ENCODE results near the gene SNAI3. TPM values are rescaled to one million over a fixed set of nuclear protein-coding genes. Genes with fewer than 3 reads are reported as not detected.

Gene SNAI3
- total RNA-seq, 4 donors from 2014 or later, result 0.23 to 0.95 TPM; not detected in 2

GRCh38 chr16:88645455-88645854, 40.9 kb downstream of the SNAI3 start:
- H3K27ac ChIP-seq, result no peak overlapping the region
- no peak for DNase-seq
- H3K4me1 ChIP-seq, result peaks cover 0 to 14% (median 13%) of the 10 kb centered on the region in 3 donors
- TF ChIP-seq, protein P1, sequence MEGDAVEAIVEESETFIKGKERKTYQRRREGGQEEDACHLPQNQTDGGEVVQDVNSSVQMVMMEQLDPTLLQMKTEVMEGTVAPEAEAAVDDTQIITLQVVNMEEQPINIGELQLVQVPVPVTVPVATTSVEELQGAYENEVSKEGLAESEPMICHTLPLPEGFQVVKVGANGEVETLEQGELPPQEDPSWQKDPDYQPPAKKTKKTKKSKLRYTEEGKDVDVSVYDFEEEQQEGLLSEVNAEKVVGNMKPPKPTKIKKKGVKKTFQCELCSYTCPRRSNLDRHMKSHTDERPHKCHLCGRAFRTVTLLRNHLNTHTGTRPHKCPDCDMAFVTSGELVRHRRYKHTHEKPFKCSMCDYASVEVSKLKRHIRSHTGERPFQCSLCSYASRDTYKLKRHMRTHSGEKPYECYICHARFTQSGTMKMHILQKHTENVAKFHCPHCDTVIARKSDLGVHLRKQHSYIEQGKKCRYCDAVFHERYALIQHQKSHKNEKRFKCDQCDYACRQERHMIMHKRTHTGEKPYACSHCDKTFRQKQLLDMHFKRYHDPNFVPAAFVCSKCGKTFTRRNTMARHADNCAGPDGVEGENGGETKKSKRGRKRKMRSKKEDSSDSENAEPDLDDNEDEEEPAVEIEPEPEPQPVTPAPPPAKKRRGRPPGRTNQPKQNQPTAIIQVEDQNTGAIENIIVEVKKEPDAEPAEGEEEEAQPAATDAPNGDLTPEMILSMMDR (IDR thresholded peaks at IDR 0.05), result no peak
- H3K27me3 ChIP-seq, result peaks cover 0 to 9% (median 2%) of the 10 kb centered on the region in 4 donors
- H3K9me3 ChIP-seq, result no peaks in the 10 kb centered on the region
- intact Hi-C loops (cut with DNase I), result no loop called here
- H3K4me3 ChIP-seq, result no peak overlapping the region
- 92 to 98% methylated on average over 10 to 12 of the region's 16 CpGs for WGBS, 2 donors
- H3K36me3 ChIP-seq, result peaks cover 0 to 21% (median 0%) of the 10 kb centered on the region in 3 donors

GRCh38 chr16:88643644-88643932, 42.7 kb downstream of the SNAI3 start:
- 78% methylated on average over 4 of the region's 9 CpGs; no CpG with 5 or more reads in 1 of the 2 donors for WGBS, 2 donors
- Histone ChIP-seq H3K4me3 (no peak overlapping the region), H3K4me1 (peaks cover 0 to 12% (median 9%) of the 10 kb centered on the region in 3 donors), H3K27ac (no peak overlapping the region), H3K36me3 (peaks cover 0 to 21% (median 0%) of the 10 kb centered on the region in 3 donors), H3K9me3 (no peaks in the 10 kb centered on the region), H3K27me3 (peaks cover 8 to 28% (median 12%) of the 10 kb centered on the region in 4 donors)
- TF ChIP-seq POLR2A (IDR thresholded peaks at IDR 0.05), result no peak
- TF ChIP-seq, protein P1 (IDR thresholded peaks at IDR 0.05), result no peak
- DNase-seq, result no peak
- intact Hi-C loops (cut with DNase I), result no loop called here

- no peak overlapping the region for H3K4me3 ChIP-seq
- intact Hi-C loops (cut with DNase I), result no loop called here
- peaks cover 3 to 18% (median 13%) of the 10 kb centered on the region in 3 donors for H3K4me1 ChIP-seq
- TF ChIP-seq, protein P1 (IDR thresholded peaks at IDR 0.05), result no peak
- TF ChIP-seq POLR2A (IDR thresholded peaks at IDR 0.05), result no peak
- H3K9me3 ChIP-seq, result no peaks in the 10 kb centered on the region
- H3K27ac ChIP-seq, result no peak overlapping the region
- 69 to 72% methylated on average over 13 to 35 of the region's 58 CpGs for WGBS, 2 donors
- H3K36me3 ChIP-seq, result peaks cover 0 to 21% (median 0%) of the 10 kb centered on the region in 3 donors
- DNase-seq, result no peak
- peaks cover 13 to 33% (median 16%) of the 10 kb centered on the region in 4 donors for H3K27me3 ChIP-seq
These were observed 43.2 kb downstream of the SNAI3 start for GRCh38 chr16:88642881-88643643.

DNA sequence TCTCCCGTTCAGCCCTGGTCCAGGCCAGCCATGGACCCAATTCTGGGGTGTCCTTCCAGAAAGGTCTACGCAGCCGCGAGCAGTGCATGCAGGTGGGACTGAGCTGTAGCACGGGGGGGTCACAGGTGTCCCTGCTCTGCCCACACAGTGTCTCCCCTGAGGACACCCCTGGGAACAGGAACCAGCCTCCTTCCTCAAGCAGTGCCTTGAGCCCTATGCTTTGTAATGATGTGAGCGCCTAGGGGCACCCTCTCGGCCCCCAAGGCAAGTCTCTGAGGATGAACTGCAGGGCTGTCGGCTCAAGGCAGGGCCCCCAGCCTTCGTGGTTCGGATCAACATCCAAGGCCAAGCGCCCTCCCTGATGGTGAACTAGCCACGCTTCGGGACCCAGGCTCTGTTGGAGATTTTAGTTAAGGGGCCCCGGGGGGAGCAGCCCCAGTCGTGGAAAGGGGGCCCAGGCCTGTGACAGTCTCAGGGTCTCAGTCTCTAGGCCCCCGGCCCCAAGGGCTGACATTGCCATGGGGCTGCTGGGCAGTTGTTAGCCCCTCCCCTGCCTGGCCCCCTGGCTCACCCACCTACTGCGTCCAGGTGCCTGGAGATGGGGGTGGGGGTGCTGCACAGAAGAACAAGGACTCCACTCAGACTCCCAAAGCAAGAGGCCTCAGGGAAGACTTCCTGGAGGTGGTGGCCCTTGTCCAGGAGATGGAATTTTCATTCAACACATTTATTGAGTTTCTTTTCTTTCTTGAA, 45.6 kb downstream of the SNAI3 start:
- no peak for DNase-seq
- Histone ChIP-seq H3K9me3 (no peaks in the 10 kb centered on the region), H3K27me3 (peaks cover 15 to 57% (median 18%) of the 10 kb centered on the region in 4 donors), H3K4me1 (peaks cover 3 to 18% (median 13%) of the 10 kb centered on the region in 3 donors), H3K27ac (no peak overlapping the region), H3K36me3 (peaks cover 0 to 12% (median 0%) of the 10 kb centered on the region in 3 donors), H3K4me3 (no peak overlapping the region)
- intact Hi-C loops (cut with DNase I), result no loop called here
- TF ChIP-seq, protein P1 (IDR thresholded peaks at IDR 0.05), result no peak
- no peak for TF ChIP-seq POLR2A (IDR thresholded peaks at IDR 0.05)
- 69% methylated on average over 5 of the region's 17 CpGs; no CpG with 5 or more reads in 1 of the 2 donors for WGBS, 2 donors

DNA sequence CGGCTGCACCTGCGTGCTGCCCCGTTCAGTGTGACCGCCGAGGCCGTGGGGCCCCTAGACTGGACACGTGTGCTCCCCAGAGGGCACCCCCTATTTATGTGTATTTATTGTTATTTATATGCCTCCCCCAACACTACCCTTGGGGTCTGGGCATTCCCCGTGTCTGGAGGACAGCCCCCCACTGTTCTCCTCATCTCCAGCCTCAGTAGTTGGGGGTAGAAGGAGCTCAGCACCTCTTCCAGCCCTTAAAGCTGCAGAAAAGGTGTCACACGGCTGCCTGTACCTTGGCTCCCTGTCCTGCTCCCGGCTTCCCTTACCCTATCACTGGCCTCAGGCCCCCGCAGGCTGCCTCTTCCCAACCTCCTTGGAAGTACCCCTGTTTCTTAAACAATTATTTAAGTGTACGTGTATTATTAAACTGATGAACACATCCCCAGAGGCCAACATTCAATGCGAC, 46.2 kb downstream of the SNAI3 start:
- no peak overlapping the region for H3K27ac ChIP-seq
- intact Hi-C loops (cut with DNase I), result no loop called here
- peaks cover 0 to 9% (median 0%) of the 10 kb centered on the region in 3 donors for H3K36me3 ChIP-seq
- no peak for DNase-seq
- peaks cover 4 to 22% (median 13%) of the 10 kb centered on the region in 3 donors for H3K4me1 ChIP-seq
- peaks cover 15 to 63% (median 18%) of the 10 kb centered on the region in 4 donors for H3K27me3 ChIP-seq
- H3K9me3 ChIP-seq, result no peaks in the 10 kb centered on the region
- no peak for TF ChIP-seq POLR2A (IDR thresholded peaks at IDR 0.05)
- TF ChIP-seq, protein P1 (IDR thresholded peaks at IDR 0.05), result no peak
- H3K4me3 ChIP-seq, result no peak overlapping the region
- WGBS, 2 donors, result 25 to 28% methylated on average over 7 to 13 of the region's 13 CpGs

All from esophagus squamous epithelium (tissue), 5 donors.